Tibial nerve (tissue), 4 donors: Measurements from ENCODE around the gene ETV3. TPM values are rescaled to one million over a fixed set of nuclear protein-coding genes. Genes with fewer than 3 reads are reported as not detected.
A peak's percentile ranks its signal among the peaks of the same experiment; 100 is the strongest.

Experiments
- DNase-seq, 2 donors: peaks; one replicate each; pipeline ENCODE4 v3.0.0-alpha.2; 2019; ENCODE audit warnings: low spot score in 2 of 2
- H3K27ac ChIP-seq, 4 donors: fragments of 200-600 bp; sonication (generic) in 3 of 4; one replicate each; pipeline ENCODE4 v1.5.1; 2017 to 2019; ENCODE audit warnings: mild to moderate bottlenecking in 1 of 4
- H3K27me3 ChIP-seq, 2 donors: fragments of 200-600 bp; sonication (generic) in 1 of 2; one replicate each; pipeline versions ENCODE4 v1.5.1 to v1.6.0; 2017 to 2019
- H3K36me3 ChIP-seq, 3 donors: fragments of 200-600 bp; sonication (generic); one replicate each; pipeline ENCODE4 v1.5.1; 2018 to 2019
- H3K4me1 ChIP-seq, 4 donors: fragments of 200-600 bp; sonication (generic) in 3 of 4; one replicate each; pipeline ENCODE4 v1.5.1; 2017 to 2019
- H3K4me3 ChIP-seq, 4 donors: fragments of 200-600 bp; sonication (generic) in 3 of 4; one replicate each; pipeline ENCODE4 v1.5.1; 2017 to 2019; ENCODE audit warnings: mild to moderate bottlenecking in 1 of 4, moderate library complexity in 1 of 4
- H3K9me3 ChIP-seq, 4 donors: fragments of 200-600 bp; sonication (generic) in 3 of 4; one replicate each; pipeline ENCODE4 v1.5.1; 2017 to 2019
- CTCF ChIP-seq, 5 experiments: fragments of 200-600 bp in 3 of 5; fragments of 450-650 bp in 2 of 5; sonication (generic) in 3 of 5; IDR thresholded peaks; one replicate each; pipeline ENCODE4 v1.5.1; 2016 to 2019; ENCODE audit warnings: antibody characterized with exemption in 5 of 5, mild to moderate bottlenecking in 3 of 5, moderate library complexity in 2 of 5
- EP300 ChIP-seq, 2 donors: sonication (generic); formaldehyde crosslinking; IDR thresholded peaks; one replicate each; pipeline ENCODE4 v1.6.1; 2017; ENCODE audit warnings: antibody characterized with exemption in 2 of 2, mild to moderate bottlenecking in 1 of 2
- POLR2A ChIP-seq, 2 donors: fragments of 450-650 bp; IDR thresholded peaks; one replicate each; pipeline ENCODE4 v1.6.1; 2017; ENCODE audit warnings: antibody characterized with exemption in 2 of 2, mild to moderate bottlenecking in 2 of 2, moderate library complexity in 2 of 2
- WGBS, 2 donors: methylation state at CpG; one replicate each; pipeline ENCODE4 v1.1.5; 2018; 5-methylcytosine and 5-hydroxymethylcytosine counted together
- total RNA-seq, 4 donors: library from RNA; depleted of rRNA; stranded (reverse); fragments of >200 nt; gene quantifications; one replicate each; pipeline ENCODE4 v1.1.0, GENCODE V29; 2016

The ETV3 gene
- total RNA-seq, 4 donors from 2014 or later, result 18.4 to 20.0 (median 19.1) TPM

GRCh38 chr1:157154291-157154690 is 16.1 kb upstream of the ETV3 start:
- 82 to 88% methylated on average over 5 of the region's 5 CpGs for WGBS, 2 donors

GRCh38 chr1:157153746-157154145 is 15.6 kb upstream of the ETV3 start:
- TF ChIP-seq CTCF (IDR thresholded peaks at IDR 0.05) (no peak), POLR2A (IDR thresholded peaks at IDR 0.05) (no peak), EP300 (IDR thresholded peaks at IDR 0.05) (no peak)
- 86 to 88% methylated on average over 1 of the region's 1 CpG for WGBS, 2 donors
- H3K36me3 ChIP-seq, result no peaks in the 10 kb centered on the region

More at GRCh38 chr1:157154291-157154690, 16.1 kb upstream of the ETV3 start:
- Histone ChIP-seq H3K36me3 (no peaks in the 10 kb centered on the region), H3K9me3 (no peaks in the 10 kb centered on the region), H3K27me3 (no peaks in the 10 kb centered on the region), H3K4me1 (peaks cover 0 to 21% (median 18%) of the 10 kb centered on the region in 4 donors), H3K4me3 (no peak overlapping the region), H3K27ac (peak overlapping the region in 1 of 4 donors; percentile 27)
- no peak for DNase-seq
- TF ChIP-seq EP300 (IDR thresholded peaks at IDR 0.05) (no peak), POLR2A (IDR thresholded peaks at IDR 0.05) (no peak), CTCF (IDR thresholded peaks at IDR 0.05) (no peak)

GRCh38 chr1:157152510-157152909 is 14.3 kb upstream of the ETV3 start:
- DNase-seq, result no peak
- Histone ChIP-seq H3K27ac (no peak overlapping the region), H3K27me3 (no peaks in the 10 kb centered on the region), H3K4me3 (no peak overlapping the region), H3K36me3 (no peaks in the 10 kb centered on the region), H3K4me1 (peaks cover 0 to 34% (median 21%) of the 10 kb centered on the region in 4 donors), H3K9me3 (no peaks in the 10 kb centered on the region)
- WGBS, 2 donors, result 89 to 96% methylated on average over 2 of the region's 2 CpGs
- TF ChIP-seq EP300 (IDR thresholded peaks at IDR 0.05) (no peak), POLR2A (IDR thresholded peaks at IDR 0.05) (no peak), CTCF (IDR thresholded peaks at IDR 0.05) (no peak)

More at GRCh38 chr1:157153746-157154145, 15.6 kb upstream of the ETV3 start:
- Histone ChIP-seq H3K4me3 (no peak overlapping the region), H3K27ac (no peak overlapping the region), H3K9me3 (no peaks in the 10 kb centered on the region), H3K4me1 (peaks cover 0 to 23% (median 19%) of the 10 kb centered on the region in 4 donors), H3K27me3 (no peaks in the 10 kb centered on the region)
- no peak for DNase-seq

GRCh38 chr1:157151506-157151905 is 13.3 kb upstream of the ETV3 start:
- no peak for DNase-seq
- H3K36me3 ChIP-seq, result no peaks in the 10 kb centered on the region
- H3K9me3 ChIP-seq, result no peaks in the 10 kb centered on the region
- H3K27ac ChIP-seq, result no peak overlapping the region
- TF ChIP-seq EP300 (IDR thresholded peaks at IDR 0.05) (no peak), CTCF (IDR thresholded peaks at IDR 0.05) (no peak), POLR2A (IDR thresholded peaks at IDR 0.05) (no peak)
- peaks cover 0 to 34% (median 21%) of the 10 kb centered on the region in 4 donors for H3K4me1 ChIP-seq
- H3K27me3 ChIP-seq, result no peaks in the 10 kb centered on the region
- WGBS, 2 donors, result 88 to 91% methylated on average over 3 of the region's 3 CpGs
- H3K4me3 ChIP-seq, result no peak overlapping the region

GRCh38 chr1:157151073-157151472 is 12.9 kb upstream of the ETV3 start:
- Histone ChIP-seq H3K27me3 (no peaks in the 10 kb centered on the region), H3K4me3 (no peak overlapping the region), H3K4me1 (peaks cover 0 to 31% (median 20%) of the 10 kb centered on the region in 4 donors), H3K9me3 (no peaks in the 10 kb centered on the region), H3K27ac (no peak overlapping the region), H3K36me3 (no peaks in the 10 kb centered on the region)
- no peak for DNase-seq
- TF ChIP-seq POLR2A (IDR thresholded peaks at IDR 0.05), result no peak
- TF ChIP-seq EP300 (IDR thresholded peaks at IDR 0.05), result no peak
- no peak for TF ChIP-seq CTCF (IDR thresholded peaks at IDR 0.05)
- 94 to 95% methylated on average over 3 of the region's 3 CpGs for WGBS, 2 donors
